Fibroblast of skin of left quadriceps (primary cell): Measurements from ENCODE around the gene FASTKD1.
"Not testable (repeated sequence)": the region's sequence is repeated elsewhere in the genome, so short reads cannot be mapped to it uniquely, and the experiment has no call there.

Experiments used
- DNase-seq, 2 experiments: peaks; one replicate each; pipeline ENCODE4 v3.0.0-alpha.2; 2013; ENCODE audit warnings: low read depth in 2 of 2

FASTKD1 gene

DNA sequence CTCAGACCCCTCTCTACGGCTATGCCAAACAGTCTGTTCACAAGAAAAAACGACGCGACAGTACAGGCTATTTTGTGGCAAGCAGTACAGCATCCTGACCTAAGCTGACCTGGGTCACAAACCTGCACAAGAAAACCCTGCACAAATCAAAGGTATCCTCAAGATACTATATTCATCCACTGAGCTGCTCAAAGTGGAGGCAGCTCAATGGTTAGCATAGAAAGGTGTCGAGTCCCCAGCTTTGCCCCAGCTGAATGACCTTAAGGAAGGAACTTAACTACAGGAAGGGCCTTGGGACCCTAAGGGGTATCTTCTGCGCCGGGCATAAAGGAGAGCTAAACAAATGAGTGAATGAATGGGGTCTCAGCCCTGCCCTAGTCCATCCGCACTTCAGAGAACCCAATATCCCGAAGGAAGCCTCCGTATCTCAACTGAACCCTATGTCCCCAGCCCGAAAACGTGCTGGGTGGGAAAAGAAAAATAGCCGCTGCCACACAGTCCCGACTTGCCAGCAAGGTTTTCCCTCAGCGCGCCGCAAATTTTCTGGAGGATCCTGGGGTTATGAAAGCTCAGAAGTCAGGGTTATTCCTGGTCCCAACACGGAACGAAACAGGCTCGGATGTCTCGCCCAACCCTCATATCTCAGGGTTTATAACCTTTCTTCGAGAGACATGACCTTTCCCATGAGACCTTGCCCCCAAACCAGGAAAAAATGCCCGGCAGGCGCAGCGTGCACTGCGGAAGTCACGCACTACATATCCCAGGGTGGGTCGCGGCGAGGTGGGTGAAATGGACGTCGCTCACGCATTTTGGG is at the start of gene FASTKD1:
Gene FASTKD1 (minus strand): TSS at position 706 of the 814 bp plus-strand sequence. CDS start 1,836 bp downstream, outside the sequence.
- DNase-seq, result peak; percentile 61

- no peak for DNase-seq
Measured at GRCh38 chr2:169623235-169623634, 49.6 kb upstream of the FASTKD1 start.

DNA sequence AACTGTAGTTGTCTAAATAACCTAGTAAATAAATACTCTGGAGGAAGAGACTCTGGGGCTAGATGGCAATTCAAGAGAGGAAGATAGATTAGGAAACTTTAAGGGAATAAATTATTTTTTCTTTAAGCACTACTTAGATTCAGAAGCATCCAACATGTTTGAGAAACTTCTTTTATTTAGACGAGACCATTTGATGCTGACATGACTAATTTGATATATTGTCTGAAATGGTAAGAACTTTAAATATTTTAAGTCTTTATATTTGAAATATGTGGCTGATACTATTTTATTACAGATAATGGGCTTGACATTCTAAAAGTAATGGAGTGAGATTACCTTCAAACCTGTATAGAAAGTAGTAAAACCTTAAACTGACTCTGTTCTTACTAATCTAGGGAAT is 46.8 kb upstream of the FASTKD1 start:
- no peak for DNase-seq

DNA sequence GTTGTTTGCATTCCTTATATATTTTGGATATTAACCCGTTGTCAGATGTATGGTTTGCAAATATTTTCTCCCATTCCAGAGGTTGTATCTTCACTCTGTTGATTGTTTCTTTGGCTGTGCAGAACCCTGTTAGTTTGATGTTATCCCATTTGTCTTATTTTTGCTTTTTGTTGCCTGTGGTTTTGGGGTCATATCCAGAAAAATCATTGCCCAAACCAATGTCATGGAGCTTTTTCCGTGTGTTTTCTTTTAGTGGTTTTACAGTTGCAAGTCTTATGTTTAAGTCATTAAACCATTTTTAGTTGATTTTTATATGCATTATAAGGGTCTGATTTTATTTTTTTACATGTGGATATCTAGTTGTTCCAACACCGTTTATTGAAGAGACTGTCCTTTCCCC is 46.3 kb upstream of the FASTKD1 start:
- DNase-seq, result no peak

DNA sequence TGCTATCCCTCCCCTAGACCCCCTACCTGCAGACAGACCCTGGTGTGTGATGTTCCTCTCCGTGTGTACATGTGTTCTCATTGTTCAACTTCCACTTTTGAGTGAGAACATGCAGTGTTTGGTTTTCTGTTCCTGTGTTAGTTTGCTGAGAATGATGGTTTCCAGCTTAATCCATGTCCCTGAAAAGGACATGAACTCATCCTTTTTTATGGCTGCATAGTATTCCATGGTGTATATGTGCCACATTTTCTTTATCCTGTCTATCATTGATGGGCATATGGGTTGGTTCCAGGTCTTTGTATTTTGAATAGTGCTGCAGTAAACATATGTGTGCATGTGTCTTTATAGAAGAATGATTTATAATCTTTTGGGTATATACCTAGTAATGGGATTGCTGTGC is 42.3 kb upstream of the FASTKD1 start:
- not testable (repeated sequence) for DNase-seq

- DNase-seq, result no peak
Measured at GRCh38 chr2:169613876-169614275, 40.2 kb upstream of the FASTKD1 start.

DNA sequence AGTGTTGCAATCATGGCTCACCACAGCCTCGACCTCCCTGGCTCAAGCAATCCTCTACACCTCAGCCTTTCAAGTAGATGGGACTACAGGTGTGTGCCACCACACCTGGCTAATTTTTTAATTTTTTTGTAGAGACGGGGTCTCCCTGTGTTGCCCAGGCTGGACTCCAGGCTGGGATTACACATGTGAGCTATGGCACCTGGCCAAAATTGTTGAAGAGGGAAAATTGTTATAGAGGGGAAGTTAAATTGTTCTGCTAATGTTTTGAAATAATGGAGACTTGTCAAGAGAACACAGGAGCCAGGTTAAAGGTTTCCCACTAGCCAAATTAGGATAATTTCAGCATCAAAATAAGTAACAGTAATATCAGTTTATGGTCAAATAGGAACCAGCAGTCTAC is 35.6 kb upstream of the FASTKD1 start:
- no peak for DNase-seq

DNA sequence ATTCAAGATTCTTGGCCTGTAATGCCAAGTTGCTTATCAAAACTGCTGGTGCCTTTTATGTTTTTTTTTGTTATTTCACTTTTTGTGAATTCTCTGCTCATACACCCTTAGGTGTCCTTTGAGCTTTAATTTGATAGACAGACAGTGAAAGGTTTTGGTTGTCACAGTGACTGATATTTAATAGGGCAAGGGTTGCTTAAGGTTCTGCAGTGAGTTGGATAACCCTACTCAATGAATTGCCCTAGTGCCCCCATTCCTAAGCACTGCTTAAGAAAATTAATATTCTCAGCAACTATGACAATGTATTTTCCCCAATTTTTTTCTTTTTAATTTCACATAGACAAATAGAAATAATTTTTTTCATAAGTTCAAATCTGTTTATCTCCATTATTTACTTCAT is 25.9 kb upstream of the FASTKD1 start:
- no peak for DNase-seq

DNA sequence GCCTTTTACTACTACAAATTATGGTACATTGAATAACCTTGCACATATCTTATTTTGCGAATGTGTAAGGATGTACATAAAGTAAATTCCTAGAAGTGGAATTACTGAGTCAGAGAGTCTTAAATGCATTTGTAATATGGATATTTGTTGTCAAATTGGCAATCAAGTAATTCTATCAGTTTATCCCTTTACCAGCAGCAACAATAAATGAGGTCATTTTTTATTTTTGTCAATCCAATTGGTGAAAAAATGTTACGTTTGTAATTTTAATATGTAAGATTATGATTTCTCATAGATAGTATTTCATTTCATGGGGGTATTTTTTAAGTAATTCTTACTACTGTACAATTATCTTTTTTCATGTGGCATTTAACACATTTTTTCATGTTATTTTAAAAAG is 25.3 kb upstream of the FASTKD1 start:
- no peak for DNase-seq

GRCh38 chr2:169596546-169596945 is 22.9 kb upstream of the FASTKD1 start:
- not testable (repeated sequence) for DNase-seq

DNA sequence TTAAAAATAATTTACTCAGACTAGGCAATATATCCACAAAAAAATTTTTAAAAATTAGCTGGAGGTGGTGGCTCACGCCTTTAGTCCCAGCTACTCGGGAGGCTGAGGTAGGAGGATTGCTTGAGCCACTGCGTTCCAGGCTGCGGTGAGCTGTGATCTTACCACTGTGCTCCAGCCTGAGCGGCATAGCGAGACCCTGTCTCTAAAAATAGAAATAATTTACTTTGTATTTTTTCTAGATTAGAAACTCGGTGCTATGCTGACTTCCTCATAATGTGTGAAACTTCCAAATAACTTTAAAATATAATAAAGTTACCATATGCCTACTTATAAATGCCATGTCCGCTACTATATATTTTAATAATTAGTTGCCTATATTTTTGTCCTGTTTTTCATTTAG is 17.1 kb upstream of the FASTKD1 start:
- no peak for DNase-seq

GRCh38 chr2:169585673-169586072 is 12.0 kb upstream of the FASTKD1 start:
- DNase-seq, result no peak

GRCh38 chr2:169584005-169584877 is 10.6 kb upstream of the FASTKD1 start, which contains the start of gene PPIG:
Gene PPIG (plus strand): TSS chr2:169584351. CDS start chr2:169604042, 19,691 bp downstream.
- peak; percentile 78 for DNase-seq

GRCh38 chr2:169583518-169583917 is 9.9 kb upstream of the FASTKD1 start:
- no peak for DNase-seq

DNA sequence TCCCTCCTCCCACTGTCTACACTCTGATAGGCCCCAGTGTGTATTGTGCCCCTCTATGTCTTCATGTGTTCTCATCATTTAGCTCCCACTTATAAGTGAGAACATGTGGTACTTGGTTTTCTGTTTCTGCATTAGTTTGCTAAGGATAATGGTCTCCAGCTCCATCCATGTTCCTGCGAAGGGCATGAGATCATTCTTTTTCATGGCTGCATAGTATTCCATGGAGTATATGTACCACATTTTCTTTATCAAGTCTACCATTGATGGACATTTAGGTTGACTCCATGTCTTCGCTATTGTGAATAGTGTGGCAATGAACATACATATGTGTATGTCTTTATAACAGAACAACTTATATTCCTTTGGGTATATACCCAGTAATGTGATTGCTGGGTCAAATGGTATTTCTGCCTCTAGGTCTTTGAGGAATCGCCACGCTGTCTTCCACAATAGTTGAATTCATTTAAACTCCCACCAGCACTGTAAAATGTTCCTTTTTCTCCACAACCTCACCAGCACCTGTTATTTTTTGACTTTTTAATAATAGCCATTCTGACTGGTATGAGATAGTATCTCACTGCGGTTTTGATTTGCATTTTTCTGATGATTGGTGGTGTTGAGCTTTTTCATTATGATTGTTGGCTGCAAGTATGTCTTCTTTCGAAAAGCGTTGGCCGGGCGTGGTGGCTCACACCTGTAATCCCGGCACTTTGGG is 9.0 kb upstream of the FASTKD1 start:
- not testable (repeated sequence) for DNase-seq

GRCh38 chr2:169579044-169579443 is 5.4 kb upstream of the FASTKD1 start:
- no peak for DNase-seq

DNA sequence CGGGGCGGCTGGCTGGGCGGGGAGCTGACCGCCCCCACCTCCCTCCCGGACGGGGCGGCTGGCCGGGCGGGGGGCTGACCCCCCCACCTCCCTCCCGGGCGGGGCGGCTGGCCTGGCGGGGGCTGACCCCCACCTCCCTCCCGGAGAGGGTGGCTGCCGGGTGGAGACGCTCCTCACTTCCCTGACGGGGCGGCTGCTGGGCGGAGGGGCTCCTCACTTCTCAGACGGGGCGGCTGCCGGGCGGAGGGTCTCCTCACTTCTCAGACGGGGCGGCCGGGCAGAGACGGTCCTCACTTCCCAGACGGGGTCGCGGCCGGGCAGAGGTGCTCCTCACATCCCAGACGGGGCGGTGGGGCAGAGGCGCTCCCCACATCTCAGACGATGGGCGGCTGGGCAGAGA is 1.6 kb upstream of the FASTKD1 start:
- not testable (repeated sequence) for DNase-seq

GRCh38 chr2:169574539-169574938 is 874 bp upstream of the FASTKD1 start:
- not testable (repeated sequence) for DNase-seq

DNA sequence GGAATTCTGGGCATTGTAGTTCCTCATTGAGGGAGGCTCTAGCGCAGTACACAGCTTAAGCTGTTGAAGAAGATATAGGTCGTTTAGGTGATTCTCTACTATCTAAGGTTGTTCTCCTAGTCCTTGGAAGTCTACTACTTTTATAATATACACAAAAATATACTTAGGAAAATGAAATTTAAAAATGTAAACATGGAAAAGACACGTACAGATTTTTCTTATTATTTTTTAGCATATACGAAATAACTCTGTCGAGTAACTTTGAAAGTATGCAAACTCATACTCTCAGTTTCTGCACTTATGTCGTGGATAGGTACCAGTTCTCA is 272 bp upstream of the FASTKD1 start:
- no peak for DNase-seq

DNA sequence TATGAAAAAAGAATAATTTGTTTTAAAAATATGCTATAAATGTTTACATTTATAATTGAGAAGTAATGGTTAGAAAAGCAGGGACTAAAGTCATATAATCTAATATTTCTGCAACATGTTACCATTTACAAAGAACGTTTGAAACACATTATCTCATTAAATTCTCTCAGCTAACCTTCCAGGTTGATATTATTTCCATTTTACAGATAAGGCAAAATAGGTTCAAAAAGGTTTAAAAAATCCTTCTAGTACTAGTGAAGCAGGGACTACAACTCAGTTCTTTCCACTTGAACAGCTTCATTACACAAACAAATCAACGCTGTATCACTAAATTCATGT is 875 bp downstream of the FASTKD1 start:
- no peak for DNase-seq

DNA sequence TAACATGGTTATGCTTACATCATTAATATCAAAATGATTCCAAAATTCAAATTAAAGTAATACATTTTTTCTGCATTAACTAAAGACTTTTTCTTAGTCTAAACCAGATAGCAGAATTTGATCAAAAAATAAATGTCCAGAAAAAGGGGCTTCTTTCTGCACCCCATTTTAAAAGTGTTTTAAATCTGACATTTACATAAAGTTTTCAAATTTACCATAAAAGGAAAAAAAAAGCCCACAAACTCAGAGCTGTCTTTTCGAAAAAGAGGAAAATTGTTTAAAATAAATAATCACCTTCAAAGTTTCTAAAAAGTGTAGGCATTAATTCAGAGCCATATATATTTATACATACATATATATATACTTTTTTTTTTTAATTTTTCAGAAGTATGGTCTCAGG is 1.5 kb downstream of the FASTKD1 start:
- no peak for DNase-seq

DNA sequence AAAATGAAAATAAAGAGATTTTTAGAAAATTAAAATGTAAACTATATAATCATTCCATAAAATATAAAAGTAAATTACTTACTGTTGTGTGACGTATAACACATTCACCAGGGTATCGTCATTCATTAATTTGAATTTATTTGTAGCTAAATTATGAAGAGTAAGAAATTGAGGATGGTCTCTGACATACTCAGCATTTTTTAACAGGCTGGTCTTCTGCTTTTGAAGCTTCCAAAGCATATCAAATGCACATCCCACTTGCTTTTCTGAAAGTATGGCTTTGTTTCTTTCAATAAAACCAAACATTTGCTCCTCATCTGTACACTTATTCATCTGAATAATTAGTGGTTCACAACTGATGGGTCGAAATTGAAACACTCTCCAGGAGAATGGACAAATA is 2.1 kb downstream of the FASTKD1 start:
- no peak for DNase-seq
